ENCODE measurements around the gene AGBL4.

Gene AGBL4

DNA sequence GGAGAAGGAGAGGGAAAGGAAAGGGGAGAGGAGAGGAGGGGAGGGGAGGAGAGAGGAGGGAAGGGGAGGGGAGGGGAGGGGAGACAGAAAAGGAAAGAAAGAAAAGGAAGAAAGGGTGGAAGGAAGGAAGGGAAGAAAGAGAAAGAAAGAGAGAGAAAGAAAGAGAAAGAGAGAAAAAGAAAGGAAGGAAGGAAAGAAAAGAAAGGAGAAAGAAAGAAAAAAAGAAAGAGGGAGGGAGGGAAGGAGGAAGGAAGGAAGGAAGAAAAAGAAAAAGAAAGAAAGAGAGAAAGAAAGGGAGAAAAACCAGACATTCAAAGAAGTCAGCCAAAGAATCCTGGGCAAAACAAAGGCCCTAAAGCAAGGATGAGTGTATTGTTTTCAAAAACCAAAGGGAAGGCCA, 1426.1 kb downstream of the AGBL4 start:
- TF ChIP-seq, protein P1, sequence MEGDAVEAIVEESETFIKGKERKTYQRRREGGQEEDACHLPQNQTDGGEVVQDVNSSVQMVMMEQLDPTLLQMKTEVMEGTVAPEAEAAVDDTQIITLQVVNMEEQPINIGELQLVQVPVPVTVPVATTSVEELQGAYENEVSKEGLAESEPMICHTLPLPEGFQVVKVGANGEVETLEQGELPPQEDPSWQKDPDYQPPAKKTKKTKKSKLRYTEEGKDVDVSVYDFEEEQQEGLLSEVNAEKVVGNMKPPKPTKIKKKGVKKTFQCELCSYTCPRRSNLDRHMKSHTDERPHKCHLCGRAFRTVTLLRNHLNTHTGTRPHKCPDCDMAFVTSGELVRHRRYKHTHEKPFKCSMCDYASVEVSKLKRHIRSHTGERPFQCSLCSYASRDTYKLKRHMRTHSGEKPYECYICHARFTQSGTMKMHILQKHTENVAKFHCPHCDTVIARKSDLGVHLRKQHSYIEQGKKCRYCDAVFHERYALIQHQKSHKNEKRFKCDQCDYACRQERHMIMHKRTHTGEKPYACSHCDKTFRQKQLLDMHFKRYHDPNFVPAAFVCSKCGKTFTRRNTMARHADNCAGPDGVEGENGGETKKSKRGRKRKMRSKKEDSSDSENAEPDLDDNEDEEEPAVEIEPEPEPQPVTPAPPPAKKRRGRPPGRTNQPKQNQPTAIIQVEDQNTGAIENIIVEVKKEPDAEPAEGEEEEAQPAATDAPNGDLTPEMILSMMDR (IDR thresholded peaks at IDR 0.05; ENCODE audit: low read depth, low read length), result no peak
- H3K27ac ChIP-seq, result no peak overlapping the region
- no peaks in the 10 kb centered on the region for H3K9me3 ChIP-seq (ENCODE audit: severe bottlenecking)
- no peaks in the 10 kb centered on the region for H3K27me3 ChIP-seq (ENCODE audit: insufficient read depth, low read depth, severe bottlenecking)
- no peak overlapping the region for H3K4me3 ChIP-seq (ENCODE audit: low read depth, low read length)
- DNase-seq, result no peak
- H3K36me3 ChIP-seq, result no peaks in the 10 kb centered on the region

DNA sequence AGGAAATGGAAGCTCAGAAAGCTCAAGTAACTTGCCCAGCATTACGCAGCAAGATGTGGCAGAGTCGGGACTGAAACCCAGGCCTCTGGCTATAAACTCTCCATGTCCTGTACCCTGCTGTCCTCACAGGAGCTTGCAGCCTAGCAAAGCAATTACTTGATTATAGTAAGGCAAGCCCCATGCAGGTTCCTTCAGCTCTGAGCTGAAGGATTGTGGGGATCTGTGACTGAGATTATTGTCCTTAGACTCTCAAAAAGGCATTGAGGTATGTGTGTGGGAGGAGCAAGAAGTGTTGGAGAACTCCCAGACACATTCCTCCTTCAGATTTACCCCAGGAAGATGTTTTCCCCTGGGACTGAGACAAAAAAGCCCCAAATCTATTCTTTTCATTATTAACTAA, 1427.7 kb downstream of the AGBL4 start:
- Histone ChIP-seq H3K36me3 (no peaks in the 10 kb centered on the region), H3K27ac (no peak overlapping the region), H3K27me3 (ENCODE audit: insufficient read depth, low read depth, severe bottlenecking) (no peaks in the 10 kb centered on the region), H3K9me3 (ENCODE audit: severe bottlenecking) (no peaks in the 10 kb centered on the region), H3K4me3 (ENCODE audit: low read depth, low read length) (no peak overlapping the region)
- DNase-seq, result peak; percentile 56
- TF ChIP-seq, protein P1 (IDR thresholded peaks at IDR 0.05; ENCODE audit: low read depth, low read length), result no peak

DNA sequence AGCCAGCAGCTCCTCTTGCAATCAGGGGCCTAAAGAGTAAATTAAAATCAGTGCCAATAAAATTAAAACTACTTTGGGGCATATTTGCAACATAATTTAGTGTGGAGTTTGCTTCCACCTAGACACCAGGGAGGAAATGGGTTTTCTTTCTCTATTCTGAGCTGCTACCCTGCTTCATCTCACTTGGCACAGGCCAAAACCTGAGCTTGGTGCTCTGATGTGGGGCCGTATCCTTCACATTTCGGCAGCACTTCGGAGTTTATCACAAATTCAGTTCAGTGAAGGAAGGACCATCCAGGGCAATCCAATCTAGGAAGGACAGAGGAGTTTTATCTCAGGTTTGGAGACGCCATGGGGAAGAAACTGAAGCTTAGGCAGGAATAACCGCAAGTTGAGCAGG, 1428.1 kb downstream of the AGBL4 start:
- Histone ChIP-seq H3K9me3 (ENCODE audit: severe bottlenecking) (no peaks in the 10 kb centered on the region), H3K36me3 (no peaks in the 10 kb centered on the region), H3K27me3 (ENCODE audit: insufficient read depth, low read depth, severe bottlenecking) (no peaks in the 10 kb centered on the region), H3K27ac (no peak overlapping the region), H3K4me3 (ENCODE audit: low read depth, low read length) (no peak overlapping the region)
- TF ChIP-seq, protein P1 (IDR thresholded peaks at IDR 0.05; ENCODE audit: low read depth, low read length), result no peak
- no peak for DNase-seq

DNA sequence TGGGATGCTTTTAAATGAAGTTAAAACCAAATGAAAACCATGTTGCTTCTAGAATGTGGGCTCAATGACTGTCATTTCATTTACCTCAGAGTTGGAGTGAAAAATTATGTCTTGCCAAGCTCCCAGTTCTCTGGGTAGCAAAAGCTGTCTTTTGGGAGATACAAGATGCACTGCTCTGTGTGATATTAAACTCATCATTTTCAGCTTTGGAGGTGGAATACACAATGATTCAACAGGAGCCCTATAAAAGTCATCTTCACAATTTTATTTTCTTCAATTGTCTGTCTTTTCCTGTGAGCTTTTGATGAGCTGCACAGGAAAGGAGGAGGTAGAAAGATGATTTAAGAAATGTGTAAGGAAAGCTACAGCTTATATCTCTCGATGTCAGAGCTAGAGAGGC, 1431.4 kb downstream of the AGBL4 start:
- TF ChIP-seq, protein P1 (IDR thresholded peaks at IDR 0.05; ENCODE audit: low read depth, low read length), result no peak
- DNase-seq, result no peak
- H3K9me3 ChIP-seq (ENCODE audit: severe bottlenecking), result no peaks in the 10 kb centered on the region
- no peaks in the 10 kb centered on the region for H3K27me3 ChIP-seq (ENCODE audit: insufficient read depth, low read depth, severe bottlenecking)
- no peaks in the 10 kb centered on the region for H3K36me3 ChIP-seq
- H3K4me3 ChIP-seq (ENCODE audit: low read depth, low read length), result no peak overlapping the region
- H3K27ac ChIP-seq, result no peak overlapping the region

DNA sequence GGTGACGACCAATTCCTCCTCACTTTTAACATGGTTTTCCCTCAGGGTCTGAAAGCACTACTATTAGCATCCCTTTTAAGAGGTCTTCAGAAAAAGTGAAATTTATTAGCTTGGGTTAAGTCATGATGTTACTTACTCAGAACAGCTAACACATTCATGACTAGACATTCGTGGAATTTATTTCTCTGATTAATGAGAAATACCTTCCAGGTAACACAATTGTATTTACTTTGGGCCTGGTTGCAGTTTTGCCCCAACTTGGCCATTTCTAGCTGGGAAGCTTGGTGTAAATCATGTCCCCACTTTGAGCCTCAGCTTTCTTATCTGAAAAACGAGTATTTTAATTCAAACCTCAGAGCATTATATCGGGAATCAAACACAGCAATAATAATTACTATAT, 1432.6 kb downstream of the AGBL4 start:
- no peak for DNase-seq
- Histone ChIP-seq H3K27ac (no peak overlapping the region), H3K27me3 (ENCODE audit: insufficient read depth, low read depth, severe bottlenecking) (no peaks in the 10 kb centered on the region), H3K9me3 (ENCODE audit: severe bottlenecking) (no peaks in the 10 kb centered on the region), H3K4me3 (ENCODE audit: low read depth, low read length) (no peak overlapping the region), H3K36me3 (no peaks in the 10 kb centered on the region)
- TF ChIP-seq, protein P1 (IDR thresholded peaks at IDR 0.05; ENCODE audit: low read depth, low read length), result no peak

DNA sequence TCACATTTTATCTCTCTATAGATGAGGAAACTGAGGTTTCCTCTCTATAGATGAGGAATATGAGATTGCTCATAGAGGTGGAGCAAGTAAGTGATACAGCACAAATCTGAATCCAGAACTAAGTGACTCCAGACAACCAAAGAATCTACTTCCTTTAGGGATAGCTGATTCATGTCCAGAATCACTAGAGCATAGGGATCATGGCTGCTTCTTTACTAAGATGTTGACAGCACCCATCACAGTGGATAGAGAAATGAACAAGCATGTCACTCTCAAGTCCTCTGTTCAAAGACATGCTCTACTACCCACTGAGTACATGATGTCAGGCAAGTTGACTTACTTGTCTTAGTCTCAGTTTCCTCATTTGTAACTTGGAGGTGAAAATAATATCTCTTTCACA, 1435.7 kb downstream of the AGBL4 start:
- H3K27ac ChIP-seq, result no peak overlapping the region
- TF ChIP-seq, protein P1 (IDR thresholded peaks at IDR 0.05; ENCODE audit: low read depth, low read length), result no peak
- H3K27me3 ChIP-seq (ENCODE audit: insufficient read depth, low read depth, severe bottlenecking), result no peaks in the 10 kb centered on the region
- H3K4me3 ChIP-seq (ENCODE audit: low read depth, low read length), result no peak overlapping the region
- DNase-seq, result no peak
- no peaks in the 10 kb centered on the region for H3K9me3 ChIP-seq (ENCODE audit: severe bottlenecking)
- no peaks in the 10 kb centered on the region for H3K36me3 ChIP-seq
